PC-3 (cell line): ENCODE measurements around the gene STUM. TPM values are rescaled to one million over a fixed set of nuclear protein-coding genes. Genes with fewer than 3 reads are reported as not detected.

Experiments used
- ATAC-seq: fragments of 200-7000 bp; cut with Tn5 transposase; 2 replicates; pipeline ENCODE4 v1.9.1; 2020; ENCODE audit warnings: mild to moderate bottlenecking, moderate library complexity
- BruUV-seq: library from RNA; stranded (reverse); fragments of 400-500 nt; replicated peaks from 2 replicates; lab custom pipeline; 2021; lab: Mats Ljungman, UMichigan
- CTCF ChIA-PET: fragments of 300-600 bp; sonication (Branson Sonifier 250); formaldehyde crosslinking; loops from one replicate; lab custom pipeline; 2022; ENCODE audit warnings: antibody characterized with exemption; lab: Charles Lee
- POLR2A ChIA-PET: fragments of 300-600 bp; sonication (Branson Sonifier 250); formaldehyde crosslinking; loops from one replicate; lab custom pipeline; 2022; ENCODE audit warnings: antibody characterized with exemption; ENCODE audit not compliant: unreplicated experiment; lab: Charles Lee
- DNase-seq: peaks from one replicate; pipeline ENCODE4 v3.0.0-alpha.2; 2015
- H2AFZ ChIP-seq: fragments of 300-600 bp; sonication (generic); 2 replicates; pipeline ENCODE4 v1.6.0; 2016; ENCODE audit warnings: antibody characterized with exemption, low read length
- H3F3A ChIP-seq: fragments of 300-600 bp; sonication (generic); one replicate; pipeline ENCODE4 v1.6.0; 2017; ENCODE audit warnings: antibody characterized with exemption, low read length, control low read depth, mild to moderate bottlenecking; ENCODE audit not compliant: unreplicated experiment
- H3K27ac ChIP-seq: fragments of 300-600 bp; sonication (generic); 2 replicates; pipeline ENCODE4 v1.5.1; 2016; ENCODE audit warnings: mild to moderate bottlenecking, low read length
- H3K27me3 ChIP-seq: fragments of 300-600 bp; sonication (generic); 2 replicates; pipeline ENCODE4 v1.6.1; 2016; ENCODE audit warnings: low read length, mixed read lengths
- H3K36me3 ChIP-seq: fragments of 300-600 bp; sonication (generic); 2 replicates; pipeline ENCODE4 v1.6.1; 2016; ENCODE audit warnings: low read depth, mixed run types, low read length, mixed read lengths
- H3K4me1 ChIP-seq: fragments of 300-600 bp; sonication (generic); 2 replicates; pipeline ENCODE4 v1.5.1; 2016; ENCODE audit warnings: low read length; ENCODE audit not compliant: insufficient read depth
- H3K4me2 ChIP-seq: fragments of 300-600 bp; sonication (generic); 2 replicates; pipeline ENCODE4 v1.6.0; 2016; ENCODE audit warnings: low read length
- H3K4me3 ChIP-seq: fragments of 300-600 bp; sonication (generic); 2 replicates; pipeline ENCODE4 v1.5.1; 2016; ENCODE audit warnings: mild to moderate bottlenecking, low read length, mixed read lengths
- H3K79me2 ChIP-seq: fragments of 300-600 bp; sonication (generic); 2 replicates; pipeline ENCODE4 v1.6.1; 2017; ENCODE audit warnings: low read length, mixed read lengths
- H3K9ac ChIP-seq: fragments of 300-600 bp; sonication (generic); 2 replicates; pipeline ENCODE4 v1.6.0; 2016; ENCODE audit warnings: mild to moderate bottlenecking, low read length
- H3K9me2 ChIP-seq: fragments of 300-600 bp; sonication (generic); replicated peaks from 2 replicates; pipeline ENCODE4 v1.6.1; 2016; ENCODE audit warnings: mixed run types, low read length, mixed read lengths
- H3K9me3 ChIP-seq: fragments of 300-600 bp; sonication (generic); 2 replicates; pipeline ENCODE4 v1.6.1; 2016; ENCODE audit warnings: low read length, mixed read lengths
- H4K20me1 ChIP-seq: fragments of 300-600 bp; sonication (generic); 2 replicates; pipeline ENCODE4 v1.6.1; 2016; ENCODE audit warnings: low read length, mixed read lengths
- CTCF ChIP-seq: fragments of 300-600 bp; sonication (generic); conservative IDR thresholded peaks from 2 replicates; pipeline ENCODE4 v1.5.1; 2017; ENCODE audit warnings: antibody characterized with exemption, low read depth, mild to moderate bottlenecking, low read length
- EZH2 ChIP-seq: fragments of 300-600 bp; sonication (generic); IDR thresholded peaks from one replicate; pipeline ENCODE4 v1.6.1; 2017; ENCODE audit warnings: antibody characterized with exemption, mild to moderate bottlenecking, low read length; ENCODE audit not compliant: unreplicated experiment
- EZH2phosphoT487 ChIP-seq: fragments of 300-600 bp; sonication (generic); IDR thresholded peaks from 2 replicates; pipeline ENCODE4 v1.6.1; 2018; ENCODE audit warnings: mild to moderate bottlenecking, antibody characterized with exemption, low read length, borderline replicate concordance
- intact Hi-C: fragments of 100-400 bp; cut with micrococcal nuclease; formaldehyde crosslinking; loops from 2 replicates; pipeline ENCODE4 v1.9.0; 2023
- total RNA-seq: library from RNA; depleted of rRNA; stranded (reverse); fragments of >200 nt; gene quantifications from 2 replicates; pipeline ENCODE4 v1.2.3, GENCODE V29; 2014

Gene STUM
- total RNA-seq, 1 experiment from 2014 or later, result 0.58 TPM

DNA sequence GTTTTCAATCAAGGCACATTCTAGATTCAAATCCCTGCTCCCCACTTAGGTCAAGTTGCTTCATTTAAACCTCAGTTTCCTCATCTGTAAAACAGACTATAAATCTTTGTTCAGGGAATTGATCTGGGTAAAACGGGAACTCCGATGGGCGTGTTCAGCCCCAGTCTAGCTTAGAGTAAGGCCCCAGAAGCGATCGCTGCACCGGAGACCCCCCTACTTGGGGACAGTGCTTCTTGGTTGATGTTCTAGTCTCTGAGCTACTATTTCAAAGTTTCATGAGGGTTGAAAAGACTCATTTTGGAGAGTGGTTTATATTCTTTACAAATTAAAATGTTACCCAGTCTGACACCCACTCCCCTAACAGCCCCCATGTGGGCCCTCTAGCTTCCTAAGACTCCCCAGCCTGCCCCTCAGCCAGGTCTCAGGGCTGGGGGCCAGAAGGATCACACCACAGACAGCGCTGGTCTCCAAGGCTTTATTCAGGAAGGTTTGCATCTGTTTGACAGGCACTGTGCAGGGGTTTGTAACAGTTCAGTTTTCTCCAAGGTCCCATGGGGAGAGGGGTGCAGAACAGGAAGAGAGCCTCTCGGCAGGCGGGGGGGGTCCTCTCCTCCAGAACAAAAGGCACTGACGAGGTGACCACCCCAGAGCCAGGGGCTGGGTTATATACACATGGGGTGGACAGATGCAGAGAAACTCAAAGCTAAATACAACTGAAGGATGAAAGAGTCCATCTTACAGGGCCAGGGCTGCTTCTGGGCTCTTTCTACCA lies 82.9 kb downstream of the STUM start:
- H4K20me1 ChIP-seq, result no peaks in the 10 kb centered on the region
- H3K9me2 ChIP-seq, result no peaks in the 10 kb centered on the region
- H3K4me3 ChIP-seq, result no peak overlapping the region
- no peak for DNase-seq
- intact Hi-C loops, result no loop called here
- H3K9ac ChIP-seq, result no peak overlapping the region
- no peak overlapping the region for H2AFZ ChIP-seq
- no peak for ATAC-seq
- BruUV-seq, result no TSS peak
- no peaks in the 10 kb centered on the region for H3K9me3 ChIP-seq
- no peak overlapping the region for H3K4me2 ChIP-seq
- TF ChIP-seq CTCF (no peak), EZH2 (no peak), EZH2phosphoT487 (no peak)
- H3K79me2 ChIP-seq, result no peaks in the 10 kb centered on the region
- H3F3A ChIP-seq, result no peaks in the 10 kb centered on the region
- H3K27me3 ChIP-seq, result no peaks in the 10 kb centered on the region
- CTCF ChIA-PET, result no interaction called here
- POLR2A ChIA-PET, result no interaction called here
- H3K27ac ChIP-seq, result no peak overlapping the region
- H3K36me3 ChIP-seq, result no peaks in the 10 kb centered on the region
- H3K4me1 ChIP-seq, result peaks cover 21% of the 10 kb centered on the region

GRCh38 chr1:226632169-226632879 lies 83.8 kb downstream of the STUM start:
- H3K4me3 ChIP-seq, result no peak overlapping the region
- no peak for TF ChIP-seq EZH2
- no peak for TF ChIP-seq EZH2phosphoT487
- no peak for TF ChIP-seq CTCF
- CTCF ChIA-PET, result no interaction called here
- DNase-seq (no peak), ATAC-seq (no peak)
- no peak overlapping the region for H3K9ac ChIP-seq
- H3K79me2 ChIP-seq, result no peaks in the 10 kb centered on the region
- no peak overlapping the region for H2AFZ ChIP-seq
- H3K27ac ChIP-seq, result no peak overlapping the region
- H3K36me3 ChIP-seq, result no peaks in the 10 kb centered on the region
- no peaks in the 10 kb centered on the region for H3K27me3 ChIP-seq
- no TSS peak for BruUV-seq
- no peaks in the 10 kb centered on the region for H4K20me1 ChIP-seq
- no peak overlapping the region for H3K4me2 ChIP-seq
- H3K9me2 ChIP-seq, result no peaks in the 10 kb centered on the region
- H3K9me3 ChIP-seq, result no peaks in the 10 kb centered on the region
- intact Hi-C loops, result no loop called here
- no peaks in the 10 kb centered on the region for H3F3A ChIP-seq
- POLR2A ChIA-PET, result no interaction called here
- H3K4me1 ChIP-seq, result peaks cover 21% of the 10 kb centered on the region

- H3K9me3 ChIP-seq, result no peaks in the 10 kb centered on the region
- no peak overlapping the region for H3K9ac ChIP-seq
- H3K4me1 ChIP-seq, result peaks cover 21% of the 10 kb centered on the region
- no peaks in the 10 kb centered on the region for H3K27me3 ChIP-seq
- ATAC-seq (no peak), DNase-seq (no peak)
- intact Hi-C loops, result no loop called here
- H3K4me2 ChIP-seq, result no peak overlapping the region
- ChIA-PET CTCF (no interaction called here), POLR2A (no interaction called here)
- no peak overlapping the region for H2AFZ ChIP-seq
- H3K9me2 ChIP-seq, result no peaks in the 10 kb centered on the region
- H3K36me3 ChIP-seq, result no peaks in the 10 kb centered on the region
- H3F3A ChIP-seq, result no peaks in the 10 kb centered on the region
- H4K20me1 ChIP-seq, result no peaks in the 10 kb centered on the region
- H3K4me3 ChIP-seq, result no peak overlapping the region
- BruUV-seq, result no TSS peak
- no peak overlapping the region for H3K27ac ChIP-seq
- no peaks in the 10 kb centered on the region for H3K79me2 ChIP-seq
- no peak for TF ChIP-seq EZH2
- TF ChIP-seq CTCF, result no peak
- no peak for TF ChIP-seq EZH2phosphoT487
These were observed 84.4 kb downstream of the STUM start for GRCh38 chr1:226632922-226633351.
